Measurements from ENCODE around the gene NDOR1. TPM values are rescaled to one million over a fixed set of nuclear protein-coding genes. Genes with fewer than 3 reads are reported as not detected.

Gene NDOR1
- total RNA-seq, 2 experiments from 2014 or later = 27.7 to 30.0 TPM

Other genes starting within 250 kb of the NDOR1 start
- gene PTGDS, start 228.2 kb upstream of the NDOR1 start, total RNA-seq = 10 to 100 TPM; 44.2 to 45.4 TPM
- 1 to 10 TPM in 1 of 2 experiments, under 1 TPM in 1; 0.98 to 1.0 TPM for gene LCNL1, start 222.7 kb upstream of the NDOR1 start, total RNA-seq
- 10 to 100 TPM; 64.4 to 68.5 TPM for gene PAXX, start 213.3 kb upstream of the NDOR1 start, total RNA-seq
- 1 to 10 TPM; 3.7 to 4.9 TPM for gene CLIC3, start 209.1 kb upstream of the NDOR1 start, total RNA-seq
- 10 to 100 TPM; 55.5 to 65.9 TPM for gene ABCA2, start 177.5 kb upstream of the NDOR1 start, total RNA-seq
- 10 to 100 TPM in 1 of 2 experiments, 1 to 10 TPM in 1; 9.9 to 10.4 TPM for gene FUT7, start 173.6 kb upstream of the NDOR1 start, total RNA-seq
- gene NPDC1, start 159.5 kb upstream of the NDOR1 start, total RNA-seq = 10 to 100 TPM; 82.8 to 89.2 TPM
- gene ENTPD2, start 151.6 kb upstream of the NDOR1 start, total RNA-seq = under 1 TPM; 0.15 to 0.40 TPM
- 10 to 100 TPM; 26.8 to 27.0 TPM for gene SAPCD2, start 135.1 kb upstream of the NDOR1 start, total RNA-seq
- 10 to 100 TPM; 20.2 to 21.9 TPM for gene UAP1L1, start 128.2 kb upstream of the NDOR1 start, total RNA-seq
- gene MAN1B1, start 118.7 kb upstream of the NDOR1 start, total RNA-seq = 10 to 100 TPM; 51.4 to 51.9 TPM
- 100 to 1,000 TPM; 253 to 257 TPM for gene DPP7, start 91.0 kb upstream of the NDOR1 start, total RNA-seq
- under 1 TPM; 0.40 to 0.43 TPM for gene GRIN1, start 66.5 kb upstream of the NDOR1 start, total RNA-seq
- not detected for gene LRRC26, start 35.6 kb upstream of the NDOR1 start, total RNA-seq
- gene TMEM210, start 33.6 kb upstream of the NDOR1 start, total RNA-seq = not detected
- gene ANAPC2, start 17.1 kb upstream of the NDOR1 start, total RNA-seq = 10 to 100 TPM; 53.3 to 57.8 TPM
- 10 to 100 TPM; 70.0 to 76.3 TPM for gene SSNA1, start 17.0 kb upstream of the NDOR1 start, total RNA-seq
- gene TPRN, start 5.0 kb upstream of the NDOR1 start, total RNA-seq = 1 to 10 TPM; 8.5 to 9.4 TPM
- 10 to 100 TPM; 28.9 to 29.2 TPM for gene TMEM203, start 52 bp upstream of the NDOR1 start, total RNA-seq
- gene RNF208, start 16.5 kb downstream of the NDOR1 start, total RNA-seq = 1 to 10 TPM; 2.2 to 2.5 TPM
- under 1 TPM; 0.86 to 0.93 TPM for gene CYSRT1, start 19.5 kb downstream of the NDOR1 start, total RNA-seq
- gene RNF224, start 21.8 kb downstream of the NDOR1 start, total RNA-seq = under 1 TPM in 1 of 2 experiments, not detected in 1; 0.20 TPM
- not detected for gene SLC34A3, start 25.2 kb downstream of the NDOR1 start, total RNA-seq
- gene TUBB4B, start 35.6 kb downstream of the NDOR1 start, total RNA-seq = 100 to 1,000 TPM; 314 to 319 TPM
- gene STPG3, start 45.6 kb downstream of the NDOR1 start, total RNA-seq = not detected
- gene NELFB, start 49.6 kb downstream of the NDOR1 start, total RNA-seq = 10 to 100 TPM; 58.8 to 59.6 TPM
- gene TOR4A, start 72.0 kb downstream of the NDOR1 start, total RNA-seq = 10 to 100 TPM; 22.4 to 23.2 TPM
- under 1 TPM; 0.71 to 0.75 TPM for gene NRARP, start 96.6 kb downstream of the NDOR1 start, total RNA-seq
- gene EXD3, start 217.5 kb downstream of the NDOR1 start, total RNA-seq = 10 to 100 TPM; 17.9 to 18.1 TPM
- gene NOXA1, start 217.7 kb downstream of the NDOR1 start, total RNA-seq = under 1 TPM; 0.50 to 0.73 TPM
- gene ENTPD8, start 235.7 kb downstream of the NDOR1 start, total RNA-seq = not detected

Data from activated CD4-positive, alpha-beta memory T cell treated with anti-CD3 and anti-CD28 coated beads, Interleukin-2, amount 10 ng/mL, durations not matched to agents 7 days and 5 days (primary cell).